ENCODE data around the gene PRDM15.

- TF ChIP-seq, protein P1, sequence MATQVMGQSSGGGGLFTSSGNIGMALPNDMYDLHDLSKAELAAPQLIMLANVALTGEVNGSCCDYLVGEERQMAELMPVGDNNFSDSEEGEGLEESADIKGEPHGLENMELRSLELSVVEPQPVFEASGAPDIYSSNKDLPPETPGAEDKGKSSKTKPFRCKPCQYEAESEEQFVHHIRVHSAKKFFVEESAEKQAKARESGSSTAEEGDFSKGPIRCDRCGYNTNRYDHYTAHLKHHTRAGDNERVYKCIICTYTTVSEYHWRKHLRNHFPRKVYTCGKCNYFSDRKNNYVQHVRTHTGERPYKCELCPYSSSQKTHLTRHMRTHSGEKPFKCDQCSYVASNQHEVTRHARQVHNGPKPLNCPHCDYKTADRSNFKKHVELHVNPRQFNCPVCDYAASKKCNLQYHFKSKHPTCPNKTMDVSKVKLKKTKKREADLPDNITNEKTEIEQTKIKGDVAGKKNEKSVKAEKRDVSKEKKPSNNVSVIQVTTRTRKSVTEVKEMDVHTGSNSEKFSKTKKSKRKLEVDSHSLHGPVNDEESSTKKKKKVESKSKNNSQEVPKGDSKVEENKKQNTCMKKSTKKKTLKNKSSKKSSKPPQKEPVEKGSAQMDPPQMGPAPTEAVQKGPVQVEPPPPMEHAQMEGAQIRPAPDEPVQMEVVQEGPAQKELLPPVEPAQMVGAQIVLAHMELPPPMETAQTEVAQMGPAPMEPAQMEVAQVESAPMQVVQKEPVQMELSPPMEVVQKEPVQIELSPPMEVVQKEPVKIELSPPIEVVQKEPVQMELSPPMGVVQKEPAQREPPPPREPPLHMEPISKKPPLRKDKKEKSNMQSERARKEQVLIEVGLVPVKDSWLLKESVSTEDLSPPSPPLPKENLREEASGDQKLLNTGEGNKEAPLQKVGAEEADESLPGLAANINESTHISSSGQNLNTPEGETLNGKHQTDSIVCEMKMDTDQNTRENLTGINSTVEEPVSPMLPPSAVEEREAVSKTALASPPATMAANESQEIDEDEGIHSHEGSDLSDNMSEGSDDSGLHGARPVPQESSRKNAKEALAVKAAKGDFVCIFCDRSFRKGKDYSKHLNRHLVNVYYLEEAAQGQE (IDR thresholded peaks at IDR 0.05; ENCODE audit: insufficient read depth in 1 of 2, low read depth in 2 of 2, low read length in 1 of 2): no peak
- TF ChIP-seq, protein P2, sequence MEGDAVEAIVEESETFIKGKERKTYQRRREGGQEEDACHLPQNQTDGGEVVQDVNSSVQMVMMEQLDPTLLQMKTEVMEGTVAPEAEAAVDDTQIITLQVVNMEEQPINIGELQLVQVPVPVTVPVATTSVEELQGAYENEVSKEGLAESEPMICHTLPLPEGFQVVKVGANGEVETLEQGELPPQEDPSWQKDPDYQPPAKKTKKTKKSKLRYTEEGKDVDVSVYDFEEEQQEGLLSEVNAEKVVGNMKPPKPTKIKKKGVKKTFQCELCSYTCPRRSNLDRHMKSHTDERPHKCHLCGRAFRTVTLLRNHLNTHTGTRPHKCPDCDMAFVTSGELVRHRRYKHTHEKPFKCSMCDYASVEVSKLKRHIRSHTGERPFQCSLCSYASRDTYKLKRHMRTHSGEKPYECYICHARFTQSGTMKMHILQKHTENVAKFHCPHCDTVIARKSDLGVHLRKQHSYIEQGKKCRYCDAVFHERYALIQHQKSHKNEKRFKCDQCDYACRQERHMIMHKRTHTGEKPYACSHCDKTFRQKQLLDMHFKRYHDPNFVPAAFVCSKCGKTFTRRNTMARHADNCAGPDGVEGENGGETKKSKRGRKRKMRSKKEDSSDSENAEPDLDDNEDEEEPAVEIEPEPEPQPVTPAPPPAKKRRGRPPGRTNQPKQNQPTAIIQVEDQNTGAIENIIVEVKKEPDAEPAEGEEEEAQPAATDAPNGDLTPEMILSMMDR (IDR thresholded peaks at IDR 0.05): no peak
- TF ChIP-seq POLR2AphosphoS5 (IDR thresholded peaks at IDR 0.05; ENCODE audit: low read depth, low read length) (no peak), SIN3A (IDR thresholded peaks at IDR 0.05; ENCODE audit: borderline replicate concordance, insufficient read depth, low read depth, low read length) (no peak)
These were observed 21.3 kb downstream of the PRDM15 start for GRCh38 chr21:41857771-41858300.
